ENCODE measurements around the gene CHRNA10. TPM values are rescaled to one million over a fixed set of nuclear protein-coding genes. Genes with fewer than 3 reads are reported as not detected.

CHRNA10 gene
- total RNA-seq, 1 experiment from 2014 or later: 1.9 TPM

GRCh38 chr11:3641701-3642070 lies 29.5 kb downstream of the CHRNA10 start, which contains the start of gene ART5:
TSS of gene ART5 (minus strand) at chr11:3641992. CDS start at chr11:3641862, 130 bp downstream.
- POLR2A ChIA-PET (ENCODE audit: unreplicated experiment): no interaction called here
- Histone ChIP-seq H3K9me2 (ENCODE audit: insufficient read depth) (no peaks in the 10 kb centered on the region), H3F3A (ENCODE audit: insufficient read depth, low read depth) (no peaks in the 10 kb centered on the region), H3K36me3 (ENCODE audit: low read depth) (no peaks in the 10 kb centered on the region), H3K27me3 (ENCODE audit: insufficient read depth, low read depth) (no peaks in the 10 kb centered on the region), H3K79me2 (ENCODE audit: low read depth) (no peaks in the 10 kb centered on the region), H3K4me1 (replicated peaks; ENCODE audit: insufficient read depth) (no peaks in the 10 kb centered on the region; the same call in 1 of the 2 replicates), H3K4me3 (peak within 1 kb of the TSS; percentile 55), H2AFZ (peak within 1 kb of the TSS; percentile 82), H3K9me3 (ENCODE audit: insufficient read depth, low read depth) (no peaks in the 10 kb centered on the region), H4K20me1 (ENCODE audit: insufficient read depth) (no peaks in the 10 kb centered on the region), H3K27ac (no peak within 1 kb of the TSS), H3K4me2 (peak within 1 kb of the TSS; percentile 84)
- no TSS peak for BruUV-seq (replicated peaks)
- intact Hi-C loops (cut with micrococcal nuclease; ENCODE audit: unreplicated experiment): no loop called here
- CTCF ChIA-PET: no interaction called here
- TF ChIP-seq EZH2 (IDR thresholded peaks at IDR 0.05; ENCODE audit: low read depth): no peak
- no peak for TF ChIP-seq CTCF (conservative IDR thresholded peaks at IDR 0.05)
- no peak for DNase-seq

- no peak for TF ChIP-seq CTCF (conservative IDR thresholded peaks at IDR 0.05)
- no peak for TF ChIP-seq EZH2 (IDR thresholded peaks at IDR 0.05; ENCODE audit: low read depth)
- no peak for DNase-seq
- H4K20me1 ChIP-seq (ENCODE audit: insufficient read depth): no peaks in the 10 kb centered on the region
- H3K27me3 ChIP-seq (ENCODE audit: insufficient read depth, low read depth): no peaks in the 10 kb centered on the region
- H3K4me2 ChIP-seq: no peak overlapping the region
- POLR2A ChIA-PET (ENCODE audit: unreplicated experiment): no interaction called here
- H3K9me2 ChIP-seq (ENCODE audit: insufficient read depth): no peaks in the 10 kb centered on the region
- H3K4me1 ChIP-seq (replicated peaks; ENCODE audit: insufficient read depth): no peaks in the 10 kb centered on the region; the same call in 1 of the 2 replicates
- no peak overlapping the region for H3K4me3 ChIP-seq
- H3K36me3 ChIP-seq (ENCODE audit: low read depth): no peaks in the 10 kb centered on the region
- H3K27ac ChIP-seq: no peak overlapping the region
- H3F3A ChIP-seq (ENCODE audit: insufficient read depth, low read depth): no peaks in the 10 kb centered on the region
- no TSS peak for BruUV-seq (replicated peaks)
- no peaks in the 10 kb centered on the region for H3K79me2 ChIP-seq (ENCODE audit: low read depth)
- intact Hi-C loops (cut with micrococcal nuclease; ENCODE audit: unreplicated experiment): no loop called here
- CTCF ChIA-PET: no interaction called here
- H3K9me3 ChIP-seq (ENCODE audit: insufficient read depth, low read depth): no peaks in the 10 kb centered on the region
- H2AFZ ChIP-seq: no peak overlapping the region
Measured at GRCh38 chr11:3641191-3641590, 30.0 kb downstream of the CHRNA10 start.

- Histone ChIP-seq H3K9me3 (ENCODE audit: insufficient read depth, low read depth) (no peaks in the 10 kb centered on the region), H3K9me2 (ENCODE audit: insufficient read depth) (no peaks in the 10 kb centered on the region), H3K4me2 (no peak overlapping the region), H2AFZ (no peak overlapping the region), H3K4me1 (replicated peaks; ENCODE audit: insufficient read depth) (no peaks in the 10 kb centered on the region; the same call in 1 of the 2 replicates), H3F3A (ENCODE audit: insufficient read depth, low read depth) (no peaks in the 10 kb centered on the region), H3K27ac (no peak overlapping the region), H3K79me2 (ENCODE audit: low read depth) (no peaks in the 10 kb centered on the region), H3K36me3 (ENCODE audit: low read depth) (no peaks in the 10 kb centered on the region), H3K4me3 (no peak overlapping the region), H3K27me3 (ENCODE audit: insufficient read depth, low read depth) (no peaks in the 10 kb centered on the region), H4K20me1 (ENCODE audit: insufficient read depth) (no peaks in the 10 kb centered on the region)
- CTCF ChIA-PET: no interaction called here
- POLR2A ChIA-PET (ENCODE audit: unreplicated experiment): no interaction called here
- no peak for TF ChIP-seq EZH2 (IDR thresholded peaks at IDR 0.05; ENCODE audit: low read depth)
- TF ChIP-seq CTCF (conservative IDR thresholded peaks at IDR 0.05): no peak
- no peak for DNase-seq
- BruUV-seq (replicated peaks): no TSS peak
- intact Hi-C loops (cut with micrococcal nuclease; ENCODE audit: unreplicated experiment): no loop called here
Measured at GRCh38 chr11:3639841-3640240, 31.3 kb downstream of the CHRNA10 start.

Data from PC-9 (cell line).